Measurements from ENCODE around the gene CR1L.
"Not testable (repeated sequence)": the region's sequence is repeated elsewhere in the genome, so short reads cannot be mapped to it uniquely, and the experiment has no call there.

The CR1L gene

DNA sequence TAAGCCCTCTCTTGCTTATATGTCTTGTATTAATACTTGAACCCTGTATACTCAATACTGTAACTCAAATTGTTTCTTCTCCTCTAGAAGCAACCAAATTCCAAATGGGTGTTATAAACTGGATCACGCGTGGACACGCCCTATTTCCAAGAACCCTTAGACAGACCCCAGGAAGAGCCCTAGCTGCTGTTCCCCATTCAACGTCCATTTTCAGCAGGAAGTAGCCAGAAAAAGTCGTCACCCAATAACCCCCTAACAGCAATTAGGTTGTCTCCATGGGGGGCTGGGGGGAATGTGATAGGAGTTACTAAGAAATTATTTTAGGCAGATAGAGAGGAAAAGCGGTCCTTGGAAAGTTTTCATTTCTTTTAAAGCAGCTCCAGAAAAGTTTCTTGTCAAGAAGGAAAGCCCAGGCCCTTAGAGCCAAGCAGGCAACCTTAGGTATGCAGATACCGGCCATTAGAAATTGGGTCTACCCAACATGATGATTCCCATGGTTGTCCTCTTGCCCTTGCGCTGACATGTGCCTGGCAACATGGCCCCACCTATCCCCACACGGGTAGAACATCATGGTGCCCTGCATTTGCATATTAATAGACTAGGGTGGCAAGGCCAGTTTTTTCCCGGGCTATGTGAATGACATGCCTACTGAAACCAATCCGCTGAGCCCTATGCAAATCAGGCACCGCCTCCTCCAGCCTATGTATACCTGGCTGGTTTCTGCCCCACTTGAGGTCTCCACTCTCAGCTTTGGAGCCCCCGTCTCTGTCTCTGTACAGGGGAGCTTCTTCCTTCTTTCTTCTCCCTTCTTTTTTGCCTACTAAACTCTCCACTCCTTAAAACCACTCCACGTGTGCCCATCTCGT is 102.9 kb downstream of the CR1L start:
- DNase-seq, result no peak

DNA sequence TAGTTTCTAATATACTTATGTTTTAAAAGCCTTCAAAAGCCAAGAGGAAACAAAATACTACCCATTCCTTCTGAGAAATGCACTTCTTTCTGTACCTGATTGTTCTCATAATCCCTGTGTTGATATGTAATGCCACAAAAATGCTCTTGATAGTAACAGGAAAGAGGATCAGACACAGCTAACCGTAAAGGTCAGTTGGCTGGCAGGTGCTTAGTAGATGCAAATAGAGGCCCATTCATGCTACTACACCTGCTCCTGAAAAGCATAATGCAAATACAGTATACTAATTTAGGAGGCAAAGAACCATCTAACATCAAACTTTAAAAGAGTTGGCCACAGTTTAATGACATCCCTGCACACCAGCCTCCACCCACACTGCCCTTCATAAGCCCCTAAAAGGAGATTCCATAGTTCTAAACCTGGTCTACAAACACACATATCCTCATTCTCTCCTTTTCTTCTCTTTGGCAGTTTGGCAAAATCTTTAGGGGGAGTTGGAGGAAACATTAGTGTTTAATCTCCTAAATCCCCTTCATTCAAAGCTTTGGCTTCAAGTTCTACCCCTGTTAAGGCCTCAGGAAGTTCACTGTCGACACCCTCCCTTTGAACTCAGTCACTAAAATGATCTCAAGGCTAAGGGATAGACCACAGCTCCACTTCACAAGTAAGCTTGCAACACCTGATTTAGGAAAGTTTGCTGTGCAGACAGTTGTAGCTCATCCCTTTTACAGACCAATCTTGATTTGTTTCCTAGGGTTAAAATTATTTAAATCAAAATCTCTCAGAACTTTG is 104.0 kb downstream of the CR1L start:
- DNase-seq, result no peak

DNA sequence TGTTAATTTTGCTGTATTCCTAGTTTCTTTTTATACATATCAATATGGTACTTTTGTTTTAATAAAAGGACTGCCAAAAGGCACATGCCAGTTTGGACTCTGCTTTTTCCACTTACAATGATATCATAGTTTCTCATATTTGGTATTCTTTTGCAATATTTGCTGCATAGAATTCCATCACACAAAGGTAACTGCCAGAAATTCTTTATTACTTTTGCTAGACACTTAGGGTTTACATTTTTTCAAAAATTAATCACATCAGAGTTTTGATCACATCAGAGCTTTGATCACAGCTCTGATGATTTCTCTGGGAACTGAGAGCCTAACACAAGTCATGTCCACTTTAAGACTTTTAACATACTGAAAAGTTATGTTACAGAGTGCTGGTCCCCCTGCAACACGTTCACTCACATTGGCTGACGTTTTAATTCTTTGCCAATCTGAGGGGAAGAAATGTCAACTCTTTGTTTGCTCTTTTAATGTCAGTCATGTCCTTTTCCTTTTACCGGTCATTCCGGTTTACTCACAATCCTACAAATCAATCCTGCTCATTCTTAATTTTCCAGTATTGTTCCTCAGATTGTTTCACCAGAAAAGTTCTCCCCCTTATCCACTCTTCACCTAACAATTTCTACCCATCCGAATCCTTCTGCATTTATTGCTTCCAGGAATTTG is 105.8 kb downstream of the CR1L start:
- no peak for DNase-seq

DNA sequence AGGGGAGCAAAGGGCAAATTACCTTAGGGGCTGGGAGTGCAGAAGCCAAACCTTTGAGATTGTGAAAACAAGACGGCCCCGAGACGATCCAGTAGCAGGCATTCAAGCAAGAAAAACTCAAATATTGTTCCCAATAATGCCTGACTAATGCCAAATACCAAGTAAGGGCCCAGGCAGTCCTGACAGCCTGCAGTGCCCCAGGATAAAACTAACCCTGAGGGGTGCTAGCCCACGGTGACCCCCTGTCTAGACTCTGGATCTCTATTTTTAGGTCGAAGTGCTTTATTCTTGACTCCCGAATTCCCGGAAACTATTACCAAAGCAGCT is 106.5 kb downstream of the CR1L start:
- not testable (repeated sequence) for DNase-seq

DNA sequence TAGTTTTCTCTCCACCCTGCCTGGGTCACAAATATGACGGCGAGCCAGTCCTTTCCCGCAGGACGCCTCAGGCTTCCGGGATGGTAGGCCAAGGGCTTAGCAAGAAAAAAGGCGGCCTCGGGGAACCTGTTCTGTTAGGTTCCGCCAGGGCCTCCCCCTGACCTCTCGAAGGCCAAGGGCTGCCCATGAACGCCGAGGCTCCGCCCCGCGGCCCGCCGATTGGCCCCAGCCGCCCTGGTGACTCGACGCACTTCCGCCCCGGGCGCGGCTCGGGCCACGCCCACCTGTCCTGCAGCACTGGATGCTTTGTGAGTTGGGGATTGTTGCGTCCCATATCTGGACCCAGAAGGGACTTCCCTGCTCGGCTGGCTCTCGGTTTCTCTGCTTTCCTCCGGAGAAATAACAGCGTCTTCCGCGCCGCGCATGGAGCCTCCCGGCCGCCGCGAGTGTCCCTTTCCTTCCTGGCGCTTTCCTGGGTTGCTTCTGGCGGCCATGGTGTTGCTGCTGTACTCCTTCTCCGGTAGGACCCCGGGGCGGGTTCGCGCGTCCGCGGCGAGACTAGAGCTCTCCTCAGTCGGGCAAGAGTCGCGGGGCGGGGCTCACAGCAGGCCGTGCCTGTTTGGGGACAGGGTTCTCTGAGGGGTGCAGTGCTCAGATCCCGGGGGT is 107.0 kb downstream of the CR1L start, which contains the start of gene CD46:
TSS of gene CD46 (plus strand) at position 265 of the 666 bp plus-strand sequence. CDS start at position 424, 159 bp downstream.
- DNase-seq, result peak; percentile 91

DNA sequence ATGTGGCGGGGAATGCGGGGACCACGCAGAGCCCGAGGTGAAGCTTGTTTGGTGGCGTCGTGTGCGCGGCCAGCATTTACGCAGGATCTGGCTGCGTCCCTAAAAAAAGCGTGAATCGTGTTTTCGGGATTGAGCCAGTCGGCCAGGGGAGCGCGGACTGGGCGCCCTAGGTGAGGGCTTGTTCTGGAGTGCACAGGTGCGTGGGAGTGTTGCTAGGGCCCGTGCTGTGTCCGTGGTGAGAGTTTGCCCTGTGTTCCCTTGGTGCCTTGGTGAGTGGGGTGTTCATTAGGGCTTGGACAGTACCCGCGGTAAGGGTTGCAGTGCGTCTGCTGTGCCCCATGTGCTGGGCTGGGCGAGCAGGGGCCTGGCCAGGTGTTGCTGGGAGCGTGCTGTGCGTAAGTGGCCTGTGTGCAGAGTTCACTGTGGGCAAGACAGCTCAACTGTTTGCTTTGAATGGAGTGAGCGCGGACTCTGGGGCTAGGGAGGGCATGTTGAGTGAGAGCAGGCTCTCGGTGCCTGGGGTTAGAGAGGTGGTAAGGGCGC is 107.6 kb downstream of the CR1L start:
- no peak for DNase-seq

DNA sequence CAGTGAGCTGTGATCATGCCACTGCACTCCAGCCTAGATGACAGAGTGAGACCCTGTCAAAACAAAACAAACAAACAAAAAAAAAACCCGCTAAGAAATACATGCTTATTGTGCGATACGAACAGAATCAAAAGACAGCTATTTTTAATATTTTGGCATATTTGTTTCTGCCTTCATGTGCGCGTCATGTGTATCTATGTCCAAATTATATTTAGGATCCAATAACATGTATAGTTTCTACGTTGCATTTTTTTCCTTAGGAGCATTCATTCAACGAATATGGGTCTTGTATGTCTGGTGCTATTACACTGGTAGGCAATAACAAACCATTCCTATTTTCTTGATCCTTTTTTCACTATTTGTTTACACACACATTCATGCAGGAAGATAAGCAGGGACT is 108.7 kb downstream of the CR1L start:
- no peak for DNase-seq

DNA sequence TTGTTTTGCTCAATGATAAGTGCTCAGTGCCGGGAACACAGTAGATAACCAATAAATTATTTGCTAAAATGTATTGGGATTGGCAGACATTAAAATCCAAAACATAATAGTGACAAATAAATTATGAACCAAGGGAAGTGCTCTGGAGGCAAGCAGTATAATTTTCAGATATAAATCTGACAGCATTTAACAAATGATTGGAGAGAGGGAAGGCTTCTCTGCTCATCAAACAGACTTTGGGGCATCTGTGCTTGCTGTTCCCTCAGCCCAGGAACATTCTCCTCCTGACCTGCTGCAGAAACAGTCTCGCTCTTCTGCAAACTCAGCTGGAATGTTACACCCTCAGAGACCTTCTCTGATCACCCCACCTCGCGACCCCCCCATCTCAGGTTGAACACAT is 109.1 kb downstream of the CR1L start:
- DNase-seq, result no peak

DNA sequence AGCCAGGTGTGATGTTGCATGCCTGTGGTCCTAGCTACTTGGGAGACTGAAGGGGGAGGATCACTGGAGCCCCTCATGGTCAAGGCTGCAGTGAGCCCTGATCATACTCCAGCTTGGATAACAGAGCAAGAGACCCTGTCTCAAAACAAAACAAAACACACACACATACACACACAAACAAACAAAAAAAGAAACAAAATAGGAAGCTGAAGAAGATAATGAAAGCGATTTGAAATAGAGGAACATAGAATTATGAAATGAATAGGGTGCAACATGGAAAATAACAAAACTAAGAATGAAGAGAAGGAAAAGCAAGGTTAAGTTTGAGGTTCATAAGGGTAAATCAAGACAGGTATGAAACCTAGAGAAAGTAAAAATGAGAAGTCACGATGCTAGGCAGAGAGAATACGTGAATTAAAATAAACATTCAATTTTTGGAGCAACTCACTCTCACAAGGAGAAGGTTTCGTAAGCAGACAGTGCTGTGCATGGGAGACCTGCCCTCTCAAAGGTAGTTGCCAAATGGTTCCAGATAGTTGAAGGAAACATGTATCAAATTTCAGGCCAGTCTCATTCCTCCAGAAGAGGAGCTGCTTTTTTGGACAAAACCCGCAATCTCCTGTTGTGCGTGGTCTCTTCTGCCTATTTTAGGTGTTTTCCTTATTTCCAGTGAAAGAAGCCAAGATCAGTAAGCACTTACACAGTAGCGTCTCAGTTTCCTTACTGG is 110.2 kb downstream of the CR1L start:
- DNase-seq, result no peak

DNA sequence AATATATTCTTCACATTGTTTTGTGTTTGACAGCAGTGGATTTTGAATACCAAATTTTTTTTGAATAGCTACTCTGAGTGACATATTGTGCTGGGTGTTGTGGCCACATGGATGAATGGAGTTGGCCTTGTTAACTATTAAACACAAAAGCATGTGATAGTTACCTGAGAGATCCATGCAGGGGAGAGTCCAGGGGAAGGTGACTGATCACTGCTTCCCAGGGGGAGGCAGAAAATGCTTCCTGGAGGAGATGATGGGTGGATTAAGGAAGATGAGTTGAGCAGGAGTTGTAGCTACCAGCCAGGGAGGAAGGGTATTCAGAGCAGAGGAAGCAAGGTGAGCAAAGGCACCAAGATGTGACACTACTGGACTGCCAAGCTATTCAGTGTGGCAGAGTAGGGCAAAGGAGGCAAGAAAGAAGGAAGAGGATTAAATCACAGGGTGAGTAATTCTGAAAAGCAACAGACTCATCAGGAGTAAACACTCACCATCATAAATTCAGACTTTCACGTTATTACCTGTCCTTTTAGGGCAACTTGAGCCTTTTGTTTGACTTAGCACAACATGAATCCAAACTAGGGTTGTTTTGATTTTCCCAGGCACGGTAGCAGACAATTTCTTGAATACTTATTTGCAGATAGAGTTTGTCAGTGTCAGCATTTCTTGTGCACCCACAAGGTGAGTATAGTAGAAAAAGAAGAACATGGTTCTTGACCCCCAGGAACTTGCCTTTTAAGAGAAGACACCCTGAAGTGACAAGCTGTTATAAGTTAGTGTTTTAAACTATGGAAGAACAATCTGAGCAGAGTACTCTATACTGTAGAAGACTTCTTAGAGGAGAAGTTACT is 111.1 kb downstream of the CR1L start:
- DNase-seq, result no peak

DNA sequence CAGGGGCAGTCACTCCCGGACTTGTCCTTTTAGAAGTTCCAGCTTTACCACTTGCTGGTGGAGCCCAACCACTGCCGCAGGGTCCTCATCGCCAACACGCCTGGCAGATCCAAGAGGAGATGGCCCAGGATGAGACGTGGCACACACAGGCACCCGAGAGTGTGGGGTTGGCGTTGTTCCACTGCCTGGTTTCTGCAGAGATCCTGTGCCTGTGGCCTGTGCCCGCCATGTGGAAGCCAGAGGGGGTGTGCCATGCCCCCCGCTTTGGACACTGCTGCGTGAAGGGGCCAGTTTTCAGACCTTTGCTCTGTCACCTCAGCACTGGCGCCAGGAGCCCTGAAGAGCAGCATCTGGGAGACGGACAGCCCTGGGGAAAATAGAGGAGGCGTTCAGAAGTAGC is 117.7 kb downstream of the CR1L start:
- no peak for DNase-seq

DNA sequence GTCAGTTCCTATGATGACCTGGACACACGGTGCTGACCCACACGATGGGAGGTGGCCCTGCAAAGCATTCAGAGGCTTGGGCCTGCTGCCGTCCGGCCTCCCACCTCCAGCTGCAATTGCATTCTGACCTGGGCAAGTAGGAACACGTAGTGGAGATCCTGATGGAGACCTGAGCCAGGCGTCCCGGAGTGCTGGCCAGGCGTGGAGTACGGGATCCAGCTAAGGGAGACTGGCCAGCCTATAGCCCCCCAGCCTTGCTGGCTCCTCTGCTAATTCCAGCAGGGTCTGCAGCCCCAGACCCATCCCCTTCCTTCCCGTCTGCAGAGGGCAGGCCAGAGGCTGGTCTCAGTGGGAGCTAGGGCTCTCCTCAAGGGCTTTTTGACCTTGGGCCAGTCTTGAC is 118.2 kb downstream of the CR1L start:
- no peak for DNase-seq

DNA sequence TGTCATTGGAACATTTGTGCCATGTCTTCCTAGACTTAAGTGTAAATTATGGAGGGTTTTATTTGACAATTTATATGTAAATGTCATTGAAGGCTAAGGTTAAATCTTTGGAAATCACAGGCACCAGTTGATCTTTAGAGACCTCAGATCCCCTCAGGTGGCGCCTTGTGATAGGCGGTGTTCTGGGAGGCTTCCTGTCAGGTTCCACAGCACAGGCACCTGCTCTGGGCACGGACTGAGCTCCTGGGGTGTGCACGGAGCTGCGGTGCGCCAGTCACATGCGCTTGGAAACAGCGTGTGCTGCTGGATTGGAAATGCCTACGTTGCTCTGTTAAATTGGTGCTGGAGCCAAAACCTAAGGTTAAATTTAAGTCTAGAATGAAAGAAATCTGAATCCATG is 119.0 kb downstream of the CR1L start:
- DNase-seq, result no peak

DNA sequence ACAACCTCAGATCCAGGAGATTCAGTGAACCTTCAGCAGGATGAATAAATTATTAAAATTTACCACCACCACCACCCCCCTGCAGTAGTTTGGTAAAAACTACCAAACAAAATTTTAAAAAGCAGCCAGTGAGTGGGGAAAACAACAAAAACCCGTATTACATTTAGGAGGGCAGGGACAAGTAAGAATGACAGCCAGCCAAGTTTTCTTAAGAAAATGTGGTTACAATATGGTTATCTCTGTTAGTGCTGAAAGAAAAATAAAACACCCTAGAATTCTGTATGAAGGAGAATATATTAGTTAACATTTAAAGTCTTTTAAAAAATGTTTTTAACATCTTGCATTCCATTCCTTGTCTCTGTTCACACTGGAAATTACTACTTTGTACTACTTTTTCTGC is 121.6 kb downstream of the CR1L start:
- DNase-seq, result no peak

DNA sequence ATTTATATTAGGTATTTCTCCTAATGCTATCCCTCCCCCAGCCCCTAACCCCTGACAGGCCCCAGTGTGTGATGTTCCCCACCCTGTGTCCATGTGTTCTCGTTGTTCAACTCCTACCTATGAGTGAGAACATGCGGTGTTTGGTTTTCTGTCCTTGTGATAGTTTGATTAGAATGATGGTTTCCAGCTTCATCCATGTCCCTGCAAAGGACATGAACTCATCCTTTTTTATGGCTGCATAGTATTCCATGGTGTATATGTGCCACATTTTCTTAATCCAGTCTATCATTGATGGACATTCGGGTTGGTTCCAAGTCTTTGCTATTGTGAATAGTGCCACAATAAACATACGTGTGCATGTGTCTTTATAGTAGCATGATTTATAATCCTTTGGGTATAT is 125.6 kb downstream of the CR1L start:
- not testable (repeated sequence) for DNase-seq
